GM18499 (cell line): ENCODE results near the gene ZHX3.

Experiments
- ATAC-seq: cut with Tn5 transposase; IDR thresholded peaks from one replicate; pipeline ENCODE4 v1.9.1; 2021; ENCODE audit warnings: moderate number of reproducible peaks; ENCODE audit not compliant: insufficient read depth, unreplicated experiment

ZHX3 gene

DNA sequence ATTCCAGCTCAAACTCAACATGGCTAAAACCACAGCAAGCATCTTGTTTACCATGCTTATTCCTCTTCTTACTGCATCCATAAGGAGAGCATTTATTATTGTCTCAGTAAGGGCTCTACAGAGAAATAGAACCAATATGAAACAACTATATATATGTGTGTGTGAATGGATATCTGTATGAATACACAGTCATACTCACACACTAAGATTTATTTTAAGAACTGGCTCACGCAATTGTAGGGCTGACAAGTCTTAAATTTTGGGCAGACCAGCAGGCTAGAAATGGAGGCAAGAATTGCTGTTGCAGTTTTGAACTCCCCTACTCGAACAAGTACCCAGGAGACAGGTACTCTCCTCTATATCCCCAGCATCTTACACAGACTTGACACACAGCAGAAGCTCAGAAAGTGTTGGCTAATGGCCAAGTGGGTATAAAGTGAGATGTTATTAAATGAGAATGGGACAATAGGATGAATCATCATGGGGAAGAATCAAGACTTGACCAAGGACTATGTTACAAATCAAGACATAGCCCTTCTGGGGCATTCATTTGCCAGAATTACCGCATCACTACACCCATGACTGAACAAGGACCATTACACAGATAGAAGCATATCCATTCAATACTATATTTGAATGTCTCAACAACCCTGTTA is 13.0 kb downstream of the ZHX3 start:
- no peak for ATAC-seq

DNA sequence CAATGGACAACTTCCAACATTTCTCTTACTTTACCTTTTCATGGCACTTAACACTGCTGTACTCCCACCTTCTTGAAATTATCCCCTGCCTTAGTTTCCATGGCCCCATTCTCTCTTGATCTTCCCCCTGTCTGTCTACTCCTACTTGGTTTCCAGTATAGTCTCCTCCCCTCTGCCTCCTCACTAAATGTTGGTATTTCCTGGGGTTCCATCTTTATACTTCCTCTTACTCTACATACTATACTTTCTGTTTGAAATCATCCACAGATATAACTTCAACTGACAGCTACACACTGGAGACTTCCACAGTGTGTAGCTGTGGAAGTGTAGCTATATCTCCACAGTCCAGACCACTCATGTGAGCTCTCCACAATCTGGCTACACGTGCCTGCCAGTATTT is 13.5 kb downstream of the ZHX3 start:
- no peak for ATAC-seq

DNA sequence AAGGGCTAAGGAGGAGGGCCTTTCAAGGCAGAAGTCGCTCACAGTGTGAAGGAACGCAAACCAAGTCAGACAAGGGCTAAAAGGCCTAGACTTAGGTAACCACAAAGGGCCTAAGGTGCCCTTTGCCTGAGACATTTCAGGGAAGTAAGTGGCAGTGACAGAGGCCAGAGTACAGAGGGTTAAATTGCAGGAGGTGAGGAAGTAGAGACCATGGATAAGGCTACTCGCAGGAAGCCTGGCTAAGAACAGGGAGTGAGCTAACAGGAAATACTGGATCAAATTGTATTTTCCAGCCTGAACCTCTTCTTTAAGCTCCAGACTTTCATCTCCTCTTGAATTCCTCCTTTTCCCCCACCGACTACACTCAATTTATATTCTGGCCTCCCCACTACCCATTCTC is 16.6 kb downstream of the ZHX3 start:
- no peak for ATAC-seq

DNA sequence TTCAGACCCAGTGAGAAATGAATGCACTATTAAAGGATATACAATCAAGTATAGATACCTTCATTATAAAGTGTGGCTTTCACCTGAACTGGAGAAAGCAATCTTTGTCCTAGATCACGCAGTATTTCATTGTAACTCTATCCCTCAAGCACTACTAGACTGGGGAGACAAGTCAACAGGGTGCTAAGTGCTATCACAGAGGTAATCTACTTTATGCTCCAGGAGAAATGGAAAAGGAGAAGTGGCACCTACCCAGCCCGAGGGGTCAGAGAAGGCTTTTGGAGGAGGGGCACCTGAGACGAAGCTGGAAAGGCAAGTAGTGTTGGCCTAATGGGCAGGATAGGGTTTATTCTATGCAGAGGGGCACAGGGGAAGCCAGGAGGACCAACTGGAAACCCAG is 17.1 kb downstream of the ZHX3 start:
- ATAC-seq, result no peak

DNA sequence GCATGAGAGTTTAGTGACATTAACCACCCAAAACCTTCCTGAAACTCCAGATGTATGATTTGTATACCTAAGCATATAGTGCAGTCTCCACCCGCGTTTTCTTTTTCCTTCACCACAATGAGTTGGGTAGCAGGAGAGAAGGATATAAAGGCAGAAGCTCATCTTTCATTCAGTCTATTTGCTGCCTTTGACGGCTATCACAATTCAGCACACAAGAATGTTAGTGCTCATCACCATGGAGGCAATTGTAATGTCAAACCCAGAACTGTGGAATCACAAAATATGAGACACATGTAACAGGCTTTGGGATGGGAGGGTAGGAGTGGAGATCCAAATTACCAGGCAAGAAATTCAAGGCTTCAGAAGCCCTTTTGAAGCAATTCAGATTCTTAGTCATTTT is 17.6 kb downstream of the ZHX3 start:
- no peak for ATAC-seq

DNA sequence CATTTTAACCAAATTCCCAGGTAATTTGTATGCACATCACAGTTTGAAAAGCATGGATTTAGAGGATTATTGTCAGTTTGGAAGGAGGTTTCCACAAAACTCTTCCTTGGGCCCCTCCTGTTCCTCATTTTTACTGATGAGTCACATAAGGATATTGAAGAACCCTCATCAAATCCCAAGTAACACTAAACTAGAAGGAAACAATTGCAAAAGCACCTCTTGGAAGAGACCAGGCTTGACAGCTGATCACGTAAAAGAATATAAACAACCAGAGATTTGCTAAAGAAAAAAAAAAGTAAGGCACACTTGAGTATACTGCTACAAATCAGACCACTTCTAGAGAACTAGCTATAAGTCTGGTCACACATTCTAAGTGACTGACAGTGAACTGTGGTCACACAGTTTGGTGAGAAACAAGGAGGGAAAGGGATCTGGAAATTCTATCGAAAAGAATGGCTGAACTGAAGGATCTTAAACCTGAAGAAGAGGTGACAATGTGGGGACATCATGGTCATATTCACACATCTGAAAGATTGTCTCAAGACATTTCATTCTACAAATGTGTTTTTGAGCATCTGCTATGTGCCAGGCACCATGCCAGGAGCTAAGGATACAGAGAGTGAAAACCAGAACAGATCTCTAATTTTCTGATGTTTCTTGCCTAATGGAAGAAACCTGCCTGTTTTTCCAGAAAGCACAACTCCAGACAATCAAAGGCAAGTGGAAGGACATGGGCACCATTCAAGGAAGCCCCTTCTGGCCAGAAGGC is 24.1 kb downstream of the ZHX3 start:
- no peak for ATAC-seq

DNA sequence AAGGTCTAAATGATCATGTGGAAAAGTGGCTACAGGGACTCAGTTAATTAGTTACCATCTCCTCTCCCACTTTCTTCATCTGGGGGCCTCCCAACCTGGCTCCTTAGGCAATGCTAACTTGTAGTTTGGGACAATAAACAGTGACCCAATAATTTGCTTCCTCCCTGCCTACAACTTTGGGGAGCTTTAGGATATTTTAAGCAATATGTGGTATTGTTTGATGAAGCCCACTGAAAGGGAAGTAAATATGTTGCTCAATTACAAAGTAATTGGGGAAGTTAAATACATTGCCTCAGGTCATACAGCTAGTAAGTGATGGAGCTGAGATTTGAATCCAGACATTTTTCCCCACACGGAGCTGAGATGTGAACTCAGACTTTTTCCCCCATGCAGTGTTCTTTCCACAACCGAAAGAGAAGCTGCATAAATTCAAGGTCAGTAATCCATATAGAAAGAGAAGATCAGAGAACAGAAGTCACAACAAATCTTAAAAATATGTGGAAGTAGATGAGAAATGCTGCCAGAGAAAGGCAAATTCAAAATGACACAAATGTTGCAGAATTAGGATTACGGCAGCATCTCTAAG is 26.6 kb downstream of the ZHX3 start:
- no peak for ATAC-seq

DNA sequence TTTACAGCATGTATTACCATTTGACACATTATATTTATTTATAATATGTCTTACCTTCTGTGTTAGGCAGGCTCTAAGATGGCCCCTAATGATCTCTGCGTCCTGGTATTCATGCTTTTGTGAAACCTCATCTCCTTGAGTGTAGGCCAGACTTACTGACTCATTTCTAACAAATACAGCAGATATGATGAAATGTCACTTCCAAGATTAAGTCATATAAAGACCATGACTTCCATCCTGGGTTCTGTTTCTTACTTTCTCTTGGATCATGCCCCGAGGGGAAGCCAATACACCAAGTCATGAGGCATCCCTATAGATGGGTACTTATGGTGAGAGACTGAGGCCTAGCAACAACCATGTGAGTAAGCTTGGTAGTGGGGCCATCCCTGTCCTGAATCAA is 30.2 kb downstream of the ZHX3 start:
- ATAC-seq, result no peak

DNA sequence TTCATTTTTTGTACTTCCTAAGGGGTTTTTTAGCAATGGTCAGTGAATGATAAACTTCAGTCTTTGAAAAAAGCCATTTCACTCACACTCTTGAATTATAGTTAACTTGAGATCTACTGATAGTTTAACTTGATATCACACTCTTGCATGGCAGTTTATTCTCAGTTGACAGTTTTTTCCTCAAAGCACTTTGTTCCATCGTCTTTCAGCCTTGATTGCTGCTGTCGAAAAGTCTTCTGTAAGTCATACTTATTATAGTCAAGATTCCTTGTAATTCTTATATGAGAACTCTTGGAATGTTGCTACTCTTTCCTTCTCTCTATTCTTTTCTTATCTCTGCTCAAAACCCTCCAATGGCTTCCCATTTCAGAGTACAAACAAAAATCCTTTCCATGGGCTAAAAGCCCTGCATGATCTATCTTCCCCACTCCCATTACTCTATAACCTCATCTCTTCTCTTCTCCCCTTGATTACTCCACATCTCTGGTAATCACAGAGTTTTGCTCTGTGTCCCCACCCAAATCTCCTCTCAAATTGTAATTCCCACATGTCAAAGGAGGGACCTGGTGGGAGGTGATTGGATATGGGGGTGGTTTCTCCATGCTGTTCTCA is 31.2 kb downstream of the ZHX3 start:
- ATAC-seq, result no peak

DNA sequence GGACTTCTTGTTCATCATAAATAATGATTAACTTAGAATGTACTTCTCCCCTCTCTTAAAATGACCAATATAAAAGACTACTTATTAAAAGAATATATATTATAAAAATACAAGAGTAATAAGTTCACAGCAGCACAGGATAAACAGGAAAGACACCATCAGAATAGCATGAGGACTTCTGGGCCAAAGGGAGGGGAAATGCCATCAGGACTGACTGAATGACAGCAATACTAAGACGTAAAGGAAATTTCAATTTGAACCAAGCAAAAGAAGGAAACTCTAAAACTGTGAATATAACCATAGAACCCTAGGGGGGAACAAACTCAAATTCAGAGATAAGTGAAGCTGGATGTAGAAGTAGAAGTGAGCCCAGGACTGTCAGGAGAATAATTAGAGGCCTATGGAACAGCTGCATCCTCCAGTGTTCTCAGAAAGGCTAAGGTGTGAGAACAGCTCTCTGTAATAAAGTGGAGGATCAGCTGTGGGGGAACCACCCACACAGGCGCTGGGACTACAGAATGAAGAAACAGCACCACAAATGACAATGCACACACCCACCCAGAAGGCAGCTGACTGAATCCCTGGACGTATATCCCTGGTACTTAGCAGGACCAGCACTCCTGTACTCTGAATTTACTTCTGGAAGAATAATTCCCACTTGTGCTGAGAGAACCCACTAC is 37.8 kb downstream of the ZHX3 start:
- no peak for ATAC-seq

DNA sequence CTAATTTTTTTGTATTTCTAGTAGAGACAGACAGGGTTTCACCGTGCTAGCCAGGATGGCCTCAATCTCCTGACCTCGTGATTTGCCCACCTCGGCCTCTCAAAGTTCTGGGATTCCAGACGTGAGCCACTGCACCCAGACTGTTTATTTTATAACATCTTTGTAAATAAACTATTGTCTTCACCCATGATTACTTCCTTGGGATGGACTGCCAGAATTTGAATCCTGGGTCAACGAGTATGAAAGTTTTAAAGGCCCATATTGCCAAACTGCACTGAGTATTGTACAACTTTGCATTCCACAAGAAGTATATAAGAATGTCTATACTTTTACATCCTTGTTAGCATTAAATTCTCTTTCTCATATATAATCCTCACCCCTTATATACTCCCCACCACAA is 38.6 kb downstream of the ZHX3 start:
- ATAC-seq, result no peak

DNA sequence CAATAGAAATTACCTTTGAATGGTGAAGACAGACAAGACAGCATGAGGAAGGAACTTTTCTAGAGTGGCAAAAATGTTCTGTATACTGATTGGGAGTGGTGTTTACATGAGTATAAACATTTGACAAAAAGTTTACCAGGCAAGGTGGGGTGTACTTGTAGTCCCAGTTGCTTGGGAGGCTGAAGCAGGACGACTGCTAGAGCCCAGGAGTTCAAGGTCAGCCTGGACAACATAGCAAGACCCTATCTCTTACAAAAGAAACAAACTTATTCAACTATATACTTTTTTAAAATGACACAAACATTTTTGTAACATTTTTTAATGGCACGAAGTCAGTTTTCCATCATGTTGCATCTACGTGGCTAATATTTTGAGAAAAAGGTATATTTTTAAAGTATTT is 40.5 kb downstream of the ZHX3 start:
- ATAC-seq, result no peak

DNA sequence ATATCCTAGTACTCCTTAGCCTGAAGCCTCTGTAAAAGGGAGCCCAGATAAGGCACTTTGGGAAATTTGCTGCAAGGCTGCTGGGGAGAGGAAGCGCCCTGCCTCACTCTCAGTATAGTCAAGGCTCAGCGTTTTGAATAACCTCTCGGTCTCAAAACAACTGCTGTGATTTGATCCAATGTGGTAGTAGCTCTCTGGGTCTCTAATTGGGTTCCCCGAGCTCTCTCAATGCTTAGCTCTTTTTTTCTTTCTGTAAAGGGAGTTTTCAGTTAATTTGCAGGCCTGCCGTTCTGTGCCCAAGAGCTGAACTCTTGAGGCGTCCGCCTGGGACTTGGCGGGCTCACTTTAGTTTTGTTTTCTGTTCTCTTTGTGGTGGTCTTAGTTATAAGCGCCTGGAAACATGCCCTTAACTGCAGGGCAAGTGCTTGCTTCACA is 41.2 kb downstream of the ZHX3 start:
- no peak for ATAC-seq

DNA sequence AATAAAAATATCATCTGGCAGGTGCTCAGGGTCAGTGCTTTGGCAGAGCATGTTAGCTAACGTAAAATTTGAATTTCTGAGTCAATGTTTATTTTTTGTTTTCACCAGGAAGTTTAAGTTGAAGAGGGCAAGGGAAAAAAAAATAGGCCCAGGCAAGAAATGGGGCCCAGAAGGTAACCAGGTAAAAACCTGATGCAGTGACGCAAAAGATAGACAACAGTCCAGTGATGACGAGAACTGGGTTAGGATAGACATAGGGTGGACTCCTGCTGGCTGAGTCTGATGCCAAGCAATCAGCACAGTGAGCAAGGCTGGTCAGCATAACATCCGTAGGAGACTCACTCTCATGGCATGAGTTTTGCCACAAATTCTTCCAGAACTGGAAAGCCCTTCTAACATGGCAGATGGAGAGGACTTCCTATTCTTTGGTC is 42.2 kb downstream of the ZHX3 start:
- ATAC-seq, result no peak

DNA sequence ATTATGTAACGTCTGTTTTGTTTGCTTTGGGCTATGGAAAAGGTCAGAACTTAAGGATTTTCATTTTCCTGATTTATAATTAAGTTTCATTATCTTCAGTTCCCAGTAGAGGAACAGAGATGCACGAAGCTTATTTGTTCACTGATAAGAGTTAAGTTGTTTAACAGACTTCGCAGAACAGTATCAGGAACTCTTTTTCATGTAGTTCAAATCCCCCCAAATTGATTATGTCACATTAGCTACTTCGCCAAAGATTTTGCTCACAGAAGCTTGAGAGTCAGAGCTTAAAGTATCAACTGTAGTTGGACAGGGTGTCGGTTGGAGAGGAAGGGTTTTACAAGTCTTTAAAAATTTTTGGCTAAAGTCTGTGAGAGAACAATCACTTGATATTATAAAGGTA is 43.4 kb downstream of the ZHX3 start:
- ATAC-seq, result no peak

DNA sequence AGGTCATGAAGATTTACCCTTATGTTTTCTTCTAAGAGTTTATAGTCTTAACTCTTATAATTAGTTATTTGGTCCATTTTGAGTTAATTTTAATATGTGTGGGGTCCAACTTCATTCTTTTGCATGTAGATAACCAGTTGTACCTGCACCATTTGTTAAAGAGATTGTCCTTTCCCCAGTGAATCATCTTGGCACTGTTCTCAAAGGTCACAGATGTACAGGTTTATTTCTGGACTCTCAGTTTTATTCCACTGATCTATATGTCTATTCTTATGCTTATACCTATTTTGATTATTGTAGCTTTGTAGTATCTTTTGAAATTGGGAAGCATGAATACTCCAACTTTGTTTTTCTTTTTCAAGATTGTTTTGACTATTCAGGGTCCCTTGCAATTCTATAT is 44.1 kb downstream of the ZHX3 start:
- no peak for ATAC-seq

DNA sequence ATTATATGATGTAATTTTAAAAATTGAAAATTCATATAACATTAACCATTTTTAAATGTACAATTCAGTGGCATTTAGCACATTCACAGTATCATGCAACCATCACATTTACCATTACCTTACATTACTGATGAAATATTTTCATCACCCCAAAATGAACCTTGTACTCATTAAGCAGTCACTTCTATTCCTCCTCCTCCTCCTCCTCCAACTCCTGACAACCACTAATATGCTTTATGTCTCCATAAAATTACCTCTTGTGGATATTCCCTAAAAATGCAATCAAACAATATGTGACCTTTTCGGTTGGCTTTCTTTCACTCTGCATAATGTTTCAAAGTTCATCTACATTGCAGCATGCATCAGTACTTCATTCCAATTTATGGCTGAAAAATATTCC is 45.2 kb downstream of the ZHX3 start:
- no peak for ATAC-seq

DNA sequence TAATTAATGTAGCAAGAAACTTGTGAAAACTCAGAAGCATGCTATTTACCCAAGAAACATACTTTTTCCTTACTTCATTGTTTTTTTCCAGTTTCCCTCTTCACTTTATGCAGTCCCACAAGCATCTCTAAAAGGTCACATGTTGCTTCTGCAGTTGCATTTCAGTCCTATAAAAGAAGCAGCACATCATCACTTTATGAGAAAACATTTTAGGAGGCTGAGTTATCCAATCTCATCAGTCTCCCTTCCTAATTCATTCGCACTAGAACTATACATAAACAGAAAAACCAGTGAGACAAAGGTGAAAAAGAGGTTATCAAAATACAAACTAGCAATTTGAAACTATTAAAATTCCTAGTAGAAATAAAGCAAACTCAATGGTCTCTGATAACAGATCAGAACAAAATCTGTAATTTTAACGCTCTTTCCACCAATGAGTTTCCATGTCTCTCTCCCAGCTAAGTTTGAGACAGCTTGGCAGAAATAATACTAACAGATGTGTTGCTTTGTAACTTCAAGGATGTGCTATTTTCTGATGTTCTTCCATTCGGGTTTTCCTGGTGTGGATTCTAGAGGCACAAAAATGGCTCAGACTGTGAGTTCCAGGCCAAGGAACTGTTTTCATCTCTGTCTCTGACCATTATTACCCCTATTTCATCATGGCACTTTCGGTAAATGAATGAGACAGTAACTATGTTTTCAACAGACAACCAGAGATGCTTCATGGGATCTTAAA is 48.4 kb downstream of the ZHX3 start:
- no peak for ATAC-seq

DNA sequence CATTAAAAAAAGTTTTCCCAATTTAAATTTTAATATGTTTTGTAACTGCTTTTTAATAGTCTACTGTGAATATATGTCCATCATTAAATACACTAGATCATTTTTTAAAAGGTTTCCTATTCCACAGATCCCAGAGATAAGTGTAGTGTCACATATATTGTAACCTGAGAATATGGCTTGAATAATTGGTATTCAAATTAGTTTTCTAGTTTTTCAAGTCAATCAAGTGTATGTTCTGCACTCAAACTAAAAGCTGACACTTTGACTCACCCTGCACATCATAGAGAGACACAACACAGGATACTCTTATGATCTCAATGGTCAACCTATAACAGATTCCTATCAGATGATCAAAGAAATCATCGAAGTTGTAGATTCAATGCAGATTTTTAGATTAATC is 49.1 kb downstream of the ZHX3 start:
- ATAC-seq, result no peak

DNA sequence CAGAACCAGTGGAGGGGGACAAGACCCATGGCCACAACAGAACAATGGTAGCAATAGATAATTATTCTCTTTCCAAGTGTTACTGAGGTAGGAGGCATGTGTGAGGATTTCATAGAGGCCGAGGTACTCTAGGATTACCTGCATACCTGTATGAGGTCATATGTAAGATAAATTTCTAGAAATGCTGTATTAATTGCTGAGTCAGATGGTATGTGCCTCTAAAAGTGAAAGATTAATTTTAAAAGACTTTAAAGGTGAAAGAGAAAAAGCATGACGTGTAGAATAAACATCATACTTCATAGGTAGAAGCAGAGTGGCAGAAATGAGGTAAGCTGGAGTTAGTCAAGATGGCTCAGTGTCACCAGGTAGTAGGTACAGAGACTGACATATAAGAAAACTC is 51.6 kb downstream of the ZHX3 start:
- ATAC-seq, result no peak
